Trophoblast cell (in vitro differentiated cells and primary cell): Measurements from ENCODE around the gene DNAJB9.

Experiments
- DNase-seq, 2 donors: peaks; one replicate each; pipeline ENCODE4 v3.0.0-alpha.2; 2016
- H2AFZ ChIP-seq: 2 replicates; pipeline ENCODE4 v1.6.1; 2013; ENCODE audit warnings: low read length, moderate library complexity, mild to moderate bottlenecking; ENCODE audit not compliant: insufficient read depth, poor library complexity
- H2AK5ac ChIP-seq: 2 replicates; pipeline ENCODE4 v1.6.1; 2013; ENCODE audit warnings: mild to moderate bottlenecking, low read length
- H2BK120ac ChIP-seq: 2 replicates; pipeline ENCODE4 v1.6.1; 2013; ENCODE audit warnings: low read length, mild to moderate bottlenecking, moderate library complexity; ENCODE audit not compliant: insufficient read depth, poor library complexity
- H2BK12ac ChIP-seq: 2 replicates; pipeline ENCODE4 v1.6.1; 2013; ENCODE audit warnings: mild to moderate bottlenecking, low read length, moderate library complexity
- H2BK5ac ChIP-seq: 2 replicates; pipeline ENCODE4 v1.6.1; 2013; ENCODE audit warnings: low read length, low read depth, moderate library complexity, mild to moderate bottlenecking; ENCODE audit not compliant: poor library complexity
- H3K14ac ChIP-seq: 2 replicates; pipeline ENCODE4 v1.6.1; 2013; ENCODE audit warnings: mild to moderate bottlenecking, low read length
- H3K18ac ChIP-seq: 2 replicates; pipeline ENCODE4 v1.6.1; 2013; ENCODE audit warnings: mild to moderate bottlenecking, low read length
- H3K23ac ChIP-seq: 2 replicates; pipeline ENCODE4 v1.6.1; 2013; ENCODE audit warnings: low read length
- H3K27ac ChIP-seq: 2 replicates; pipeline ENCODE4 v1.5.1; 2013; ENCODE audit warnings: low read depth, mild to moderate bottlenecking, inconsistent platforms, low read length, moderate library complexity
- H3K27me3 ChIP-seq: 2 replicates; pipeline ENCODE4 v1.6.1; 2013; ENCODE audit warnings: inconsistent platforms, mild to moderate bottlenecking, low read length, moderate library complexity; ENCODE audit not compliant: insufficient read depth
- H3K36me3 ChIP-seq, 2 experiments: 1 replicate in 1 of 2; 2 replicates in 1 of 2; pipeline ENCODE4 v1.6.1; 2013; ENCODE audit warnings: low read length in 2 of 2, mild to moderate bottlenecking in 2 of 2, moderate library complexity in 1 of 2; ENCODE audit not compliant: insufficient read depth in 2 of 2, control insufficient read depth in 1 of 2
- H3K4ac ChIP-seq: 2 replicates; pipeline ENCODE4 v1.6.1; 2013; ENCODE audit warnings: low read depth, mild to moderate bottlenecking, low read length, moderate library complexity
- H3K4me1 ChIP-seq, 2 experiments: 1 replicate in 1 of 2; 2 replicates in 1 of 2; pipeline ENCODE4 v1.6.1; 2013; ENCODE audit warnings: low read length in 2 of 2, mild to moderate bottlenecking in 2 of 2, moderate library complexity in 1 of 2; ENCODE audit not compliant: insufficient read depth in 2 of 2, control insufficient read depth in 1 of 2
- H3K4me2 ChIP-seq: 2 replicates; pipeline ENCODE4 v1.6.1; 2013; ENCODE audit warnings: inconsistent platforms, mild to moderate bottlenecking, low read length, moderate library complexity
- H3K4me3 ChIP-seq: 2 replicates; pipeline ENCODE4 v1.5.1; 2013; ENCODE audit warnings: mild to moderate bottlenecking, low read depth, low read length, inconsistent platforms
- H3K79me1 ChIP-seq: one replicate; pipeline ENCODE4 v1.6.1; 2013; ENCODE audit warnings: low read length
- H3K79me2 ChIP-seq: 2 replicates; pipeline ENCODE4 v1.6.1; 2013; ENCODE audit warnings: low read length, mild to moderate bottlenecking; ENCODE audit not compliant: control insufficient read depth, insufficient read depth, poor library complexity
- H3K9ac ChIP-seq: 2 replicates; pipeline ENCODE4 v1.6.1; 2013; ENCODE audit warnings: mild to moderate bottlenecking, low read length
- H3K9me3 ChIP-seq: 2 replicates; pipeline ENCODE4 v1.6.1; 2013; ENCODE audit warnings: low read depth, mild to moderate bottlenecking, control low read depth, inconsistent platforms, low read length; ENCODE audit not compliant: insufficient read depth
- H4K12ac ChIP-seq: 2 replicates; pipeline ENCODE4 v1.6.1; 2013; ENCODE audit warnings: low read depth, mild to moderate bottlenecking, low read length, moderate library complexity
- H4K8ac ChIP-seq: 2 replicates; pipeline ENCODE4 v1.6.1; 2013; ENCODE audit warnings: low read depth, mild to moderate bottlenecking, low read length, moderate library complexity
- H4K91ac ChIP-seq: one replicate; pipeline ENCODE4 v1.6.1; 2013; ENCODE audit warnings: low read depth, mild to moderate bottlenecking, low read length, moderate library complexity
- WGBS: extraction: QIAGEN DNeasy Blood & Tissue Kit; methylation state at CpG from one replicate; pipeline ENCODE4 v1.1.7; 2013; ENCODE audit warnings: missing lambda C conversion rate; ENCODE audit not compliant: insufficient read length, insufficient coverage; ENCODE audit errors: extremely low coverage; 5-methylcytosine and 5-hydroxymethylcytosine counted together

DNAJB9 gene

DNA sequence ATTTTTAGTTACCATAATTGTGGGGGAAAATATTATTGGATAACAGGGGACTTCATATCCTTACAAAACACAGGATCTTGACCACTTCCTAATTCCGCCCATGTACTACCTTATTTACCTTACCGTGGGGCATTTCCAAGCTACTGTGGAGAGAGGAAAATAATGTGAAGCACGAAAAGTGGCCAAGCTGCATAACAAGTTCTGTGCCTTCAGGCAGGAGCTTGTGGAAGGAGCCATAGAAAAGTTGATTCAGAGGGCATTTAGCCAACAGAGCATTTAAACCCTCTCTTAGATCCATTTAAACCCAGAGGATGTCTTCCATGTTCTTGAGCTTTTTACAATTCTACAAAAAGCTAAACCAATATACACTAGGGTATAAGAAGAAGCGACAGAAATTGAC is 41.6 kb downstream of the DNAJB9 start:
- Histone ChIP-seq H3K4me3 (no peak overlapping the region), H3K14ac (no peak overlapping the region), H3K18ac (no peak overlapping the region), H3K4ac (no peak overlapping the region), H3K4me1 (peaks cover 2 to 5% of the 10 kb centered on the region in 2 experiments), H2BK120ac (no peak overlapping the region), H2AFZ (no peak overlapping the region), H4K12ac (no peak overlapping the region), H4K8ac (no peak overlapping the region), H2BK5ac (no peak overlapping the region), H2AK5ac (no peak overlapping the region), H3K79me1 (no peaks in the 10 kb centered on the region), H4K91ac (no peak overlapping the region), H3K9me3 (no peaks in the 10 kb centered on the region), H3K4me2 (no peak overlapping the region), H3K27me3 (no peaks in the 10 kb centered on the region), H2BK12ac (no peak overlapping the region), H3K9ac (no peak overlapping the region), H3K79me2 (no peaks in the 10 kb centered on the region), H3K27ac (no peak overlapping the region), H3K36me3 (no peaks in the 10 kb centered on the region), H3K23ac (no peak overlapping the region)
- DNase-seq: peak; percentile 68 to 80
- WGBS: no CpG with 5 or more reads among the region's 4 CpGs

DNA sequence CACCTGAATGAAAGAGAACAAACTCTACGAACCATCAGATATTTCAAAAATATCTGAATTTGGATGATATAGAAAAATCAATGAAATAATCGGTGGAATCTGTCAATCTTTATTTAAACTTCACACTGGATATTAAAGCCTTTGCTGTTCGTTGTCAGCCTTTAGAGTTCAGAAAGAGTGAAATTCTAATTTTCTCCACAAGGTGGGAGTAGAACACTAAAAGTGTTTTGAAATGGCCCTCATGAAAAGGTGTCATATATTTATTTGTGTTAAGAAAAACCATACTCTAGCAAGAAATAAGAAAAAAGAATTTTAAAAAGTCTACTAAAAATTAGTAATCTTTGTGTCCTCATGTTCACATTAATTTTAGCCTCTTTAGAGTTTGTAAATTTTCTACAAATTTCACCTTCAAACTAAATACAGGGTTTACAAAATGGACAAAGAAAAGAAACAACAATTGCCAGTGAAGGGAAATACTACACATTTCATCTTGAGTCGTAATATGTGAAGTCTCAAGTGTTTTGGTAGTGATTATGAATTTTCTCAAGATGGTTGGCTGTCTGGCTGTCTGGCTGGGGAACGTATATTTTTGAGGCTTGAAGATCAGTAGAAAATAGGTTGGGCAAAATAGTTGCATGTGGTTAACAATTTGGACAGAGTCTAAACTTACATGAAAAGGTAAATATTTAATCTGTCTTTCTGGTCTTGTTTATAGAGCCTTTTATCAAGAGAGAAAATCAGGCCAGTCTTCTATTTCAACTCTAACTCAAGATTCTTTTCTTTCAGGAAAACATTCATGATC is 43.7 kb downstream of the DNAJB9 start:
- Histone ChIP-seq H3K4me1 (peaks cover 2 to 5% of the 10 kb centered on the region in 2 experiments), H3K4ac (no peak overlapping the region), H3K14ac (no peak overlapping the region), H4K91ac (no peak overlapping the region), H3K79me2 (no peaks in the 10 kb centered on the region), H3K18ac (no peak overlapping the region), H2AFZ (no peak overlapping the region), H2BK5ac (no peak overlapping the region), H3K4me3 (no peak overlapping the region), H3K79me1 (no peaks in the 10 kb centered on the region), H4K8ac (no peak overlapping the region), H3K9me3 (no peaks in the 10 kb centered on the region), H3K27ac (no peak overlapping the region), H3K27me3 (no peaks in the 10 kb centered on the region), H2BK120ac (no peak overlapping the region), H4K12ac (no peak overlapping the region), H3K4me2 (no peak overlapping the region), H2AK5ac (no peak overlapping the region), H3K9ac (no peak overlapping the region), H3K23ac (no peak overlapping the region), H3K36me3 (no peaks in the 10 kb centered on the region), H2BK12ac (no peak overlapping the region)
- WGBS: no CpG with 5 or more reads among the region's 5 CpGs
- DNase-seq: peak in 1 of 2 donors; percentile 91

DNA sequence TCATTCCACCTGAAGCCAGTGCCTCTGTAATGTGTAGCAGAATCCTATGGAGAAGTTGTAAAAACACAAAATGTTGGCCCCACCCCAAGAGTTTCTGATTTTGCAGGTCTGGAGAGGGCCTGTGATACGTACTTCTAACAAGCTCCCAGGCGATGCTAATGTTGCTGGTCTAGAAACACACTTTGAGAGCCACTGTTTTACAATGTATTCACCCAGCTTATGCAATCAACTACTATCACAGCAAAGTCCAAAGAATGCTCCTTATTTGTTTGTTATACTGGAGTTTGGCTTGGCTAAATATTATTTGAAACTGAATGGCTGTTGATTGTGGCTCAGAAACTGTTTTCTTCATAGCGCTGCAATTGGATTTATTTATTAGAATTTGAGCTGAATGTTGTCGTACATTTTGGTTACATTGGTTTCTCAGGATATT is 44.3 kb downstream of the DNAJB9 start:
- H2AK5ac ChIP-seq: no peak overlapping the region
- H3K14ac ChIP-seq: no peak overlapping the region
- no peak overlapping the region for H2AFZ ChIP-seq
- no peak overlapping the region for H2BK120ac ChIP-seq
- no peak overlapping the region for H4K12ac ChIP-seq
- H3K36me3 ChIP-seq: no peaks in the 10 kb centered on the region
- no peaks in the 10 kb centered on the region for H3K27me3 ChIP-seq
- H3K9ac ChIP-seq: no peak overlapping the region
- no peaks in the 10 kb centered on the region for H3K79me2 ChIP-seq
- H3K23ac ChIP-seq: no peak overlapping the region
- H3K4me2 ChIP-seq: no peak overlapping the region
- H3K4me1 ChIP-seq: peaks cover 2 to 5% of the 10 kb centered on the region in 2 experiments
- no peak overlapping the region for H4K91ac ChIP-seq
- no peak for DNase-seq
- no peak overlapping the region for H3K4ac ChIP-seq
- H3K9me3 ChIP-seq: no peaks in the 10 kb centered on the region
- no CpG with 5 or more reads among the region's 4 CpGs for WGBS
- no peak overlapping the region for H3K4me3 ChIP-seq
- no peak overlapping the region for H4K8ac ChIP-seq
- H3K27ac ChIP-seq: no peak overlapping the region
- H3K18ac ChIP-seq: no peak overlapping the region
- H3K79me1 ChIP-seq: no peaks in the 10 kb centered on the region
- H2BK5ac ChIP-seq: no peak overlapping the region
- H2BK12ac ChIP-seq: no peak overlapping the region

DNA sequence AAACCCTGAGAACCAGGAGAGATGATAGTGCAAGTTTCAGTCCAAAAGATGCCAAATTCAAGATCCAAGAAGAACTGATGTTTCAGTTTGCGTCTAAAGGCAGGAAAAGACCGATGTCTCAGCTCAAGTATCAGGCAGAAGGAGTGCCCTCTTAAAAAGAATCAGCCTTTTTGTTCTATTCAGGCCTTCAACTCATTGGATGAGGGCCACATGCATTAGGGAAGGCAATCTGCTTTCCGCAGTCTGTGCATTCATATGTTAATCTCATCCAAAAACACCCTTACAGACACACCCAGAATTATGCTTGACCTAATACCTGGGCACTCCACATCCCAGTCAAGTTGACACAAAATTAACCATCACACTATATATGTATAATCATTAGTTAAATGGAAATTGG is 45.2 kb downstream of the DNAJB9 start:
- no peak overlapping the region for H4K12ac ChIP-seq
- no peak overlapping the region for H3K4me2 ChIP-seq
- H3K79me2 ChIP-seq: no peaks in the 10 kb centered on the region
- H3K18ac ChIP-seq: no peak overlapping the region
- H3K14ac ChIP-seq: no peak overlapping the region
- no peak overlapping the region for H3K27ac ChIP-seq
- H4K91ac ChIP-seq: no peak overlapping the region
- no peaks in the 10 kb centered on the region for H3K9me3 ChIP-seq
- no peak overlapping the region for H2BK120ac ChIP-seq
- no peak overlapping the region for H3K4me3 ChIP-seq
- H3K36me3 ChIP-seq: no peaks in the 10 kb centered on the region
- H2BK5ac ChIP-seq: no peak overlapping the region
- H2BK12ac ChIP-seq: no peak overlapping the region
- no peak for DNase-seq
- no peak overlapping the region for H3K9ac ChIP-seq
- H4K8ac ChIP-seq: no peak overlapping the region
- no peak overlapping the region for H2AFZ ChIP-seq
- no peak overlapping the region for H2AK5ac ChIP-seq
- no peaks in the 10 kb centered on the region for H3K79me1 ChIP-seq
- H3K23ac ChIP-seq: no peak overlapping the region
- no peaks in the 10 kb centered on the region for H3K27me3 ChIP-seq
- no CpG with 5 or more reads among the region's 3 CpGs for WGBS
- H3K4ac ChIP-seq: no peak overlapping the region
- H3K4me1 ChIP-seq: peaks cover 2 to 5% of the 10 kb centered on the region in 2 experiments
